ENCODE measurements around the gene RNF207.

The RNF207 gene

DNA sequence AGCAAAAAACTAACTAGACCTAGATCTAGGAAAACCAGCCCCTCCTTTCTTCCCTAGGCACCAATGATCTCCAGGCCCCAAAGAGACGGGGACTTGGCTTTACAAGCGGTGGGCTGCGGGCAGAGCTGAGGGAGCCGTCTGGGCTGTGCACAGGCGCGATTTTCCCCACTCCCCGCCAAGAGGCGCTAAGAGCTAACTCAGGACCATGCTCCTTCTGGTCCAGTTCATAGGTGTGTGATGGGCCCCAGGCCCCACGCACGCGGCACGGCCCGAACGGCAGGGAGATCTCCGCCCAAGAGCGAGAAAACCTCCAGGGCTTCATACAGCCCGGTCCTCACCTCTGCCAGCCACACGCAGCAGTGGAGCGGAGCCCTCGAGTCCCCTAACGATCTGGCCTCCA, 62.5 kb downstream of the RNF207 start:
- H3K9me2 ChIP-seq (replicated peaks; ENCODE audit: low read depth, low read length) = no peaks in the 10 kb centered on the region
- H3K9ac ChIP-seq (ENCODE audit: low read depth, low read length, poor library complexity, severe bottlenecking) = no peak overlapping the region
- H4K20me1 ChIP-seq (ENCODE audit: insufficient read depth, low read length, poor library complexity, severe bottlenecking) = no peaks in the 10 kb centered on the region
- H3K4me1 ChIP-seq (ENCODE audit: insufficient read depth, low read length, poor library complexity, severe bottlenecking) = peaks cover 9% of the 10 kb centered on the region
- H3K4me2 ChIP-seq (ENCODE audit: low read depth, low read length, poor library complexity, severe bottlenecking) = peak overlapping the region; percentile 12
- H2AFZ ChIP-seq (ENCODE audit: low read length) = no peak overlapping the region
- H3K36me3 ChIP-seq (ENCODE audit: insufficient read depth, low read length) = peaks cover 4% of the 10 kb centered on the region; the same call in 1 of the 2 replicates
- no peak overlapping the region for H3K4me3 ChIP-seq (ENCODE audit: low read length, poor library complexity, severe bottlenecking)
- H3K79me2 ChIP-seq (ENCODE audit: insufficient read depth, low read length) = no peaks in the 10 kb centered on the region
- H3K27me3 ChIP-seq (ENCODE audit: insufficient read depth, low read length, poor library complexity, severe bottlenecking) = no peaks in the 10 kb centered on the region
- no peaks in the 10 kb centered on the region for H3F3A ChIP-seq (ENCODE audit: low read depth)
- H3K9me3 ChIP-seq (ENCODE audit: insufficient read depth, low read depth, low read length) = no peaks in the 10 kb centered on the region
- TF ChIP-seq CTCF (conservative IDR thresholded peaks at IDR 0.05; ENCODE audit: low read length) (no peak), EZH2phosphoT487 (IDR thresholded peaks at IDR 0.05; ENCODE audit: borderline replicate concordance) (no peak)

GRCh38 chr1:6269296-6269695, 63.4 kb downstream of the RNF207 start:
- no peak for TF ChIP-seq EZH2phosphoT487 (IDR thresholded peaks at IDR 0.05; ENCODE audit: borderline replicate concordance)
- TF ChIP-seq CTCF (conservative IDR thresholded peaks at IDR 0.05; ENCODE audit: low read length) = no peak
- H3K9ac ChIP-seq (ENCODE audit: low read depth, low read length, poor library complexity, severe bottlenecking) = no peak overlapping the region
- H3K79me2 ChIP-seq (ENCODE audit: insufficient read depth, low read length) = no peaks in the 10 kb centered on the region
- no peaks in the 10 kb centered on the region for H3K9me2 ChIP-seq (replicated peaks; ENCODE audit: low read depth, low read length)
- peaks cover under 1% of the 10 kb centered on the region; the same call in 1 of the 2 replicates for H3K36me3 ChIP-seq (ENCODE audit: insufficient read depth, low read length)
- H3K4me2 ChIP-seq (ENCODE audit: low read depth, low read length, poor library complexity, severe bottlenecking) = no peak overlapping the region
- H3K4me1 ChIP-seq (ENCODE audit: insufficient read depth, low read length, poor library complexity, severe bottlenecking) = peaks cover 9% of the 10 kb centered on the region
- H3F3A ChIP-seq (ENCODE audit: low read depth) = no peaks in the 10 kb centered on the region
- no peaks in the 10 kb centered on the region for H4K20me1 ChIP-seq (ENCODE audit: insufficient read depth, low read length, poor library complexity, severe bottlenecking)
- H3K9me3 ChIP-seq (ENCODE audit: insufficient read depth, low read depth, low read length) = no peaks in the 10 kb centered on the region
- H3K4me3 ChIP-seq (ENCODE audit: low read length, poor library complexity, severe bottlenecking) = no peak overlapping the region
- no peaks in the 10 kb centered on the region for H3K27me3 ChIP-seq (ENCODE audit: insufficient read depth, low read length, poor library complexity, severe bottlenecking)
- no peak overlapping the region for H2AFZ ChIP-seq (ENCODE audit: low read length)

DNA sequence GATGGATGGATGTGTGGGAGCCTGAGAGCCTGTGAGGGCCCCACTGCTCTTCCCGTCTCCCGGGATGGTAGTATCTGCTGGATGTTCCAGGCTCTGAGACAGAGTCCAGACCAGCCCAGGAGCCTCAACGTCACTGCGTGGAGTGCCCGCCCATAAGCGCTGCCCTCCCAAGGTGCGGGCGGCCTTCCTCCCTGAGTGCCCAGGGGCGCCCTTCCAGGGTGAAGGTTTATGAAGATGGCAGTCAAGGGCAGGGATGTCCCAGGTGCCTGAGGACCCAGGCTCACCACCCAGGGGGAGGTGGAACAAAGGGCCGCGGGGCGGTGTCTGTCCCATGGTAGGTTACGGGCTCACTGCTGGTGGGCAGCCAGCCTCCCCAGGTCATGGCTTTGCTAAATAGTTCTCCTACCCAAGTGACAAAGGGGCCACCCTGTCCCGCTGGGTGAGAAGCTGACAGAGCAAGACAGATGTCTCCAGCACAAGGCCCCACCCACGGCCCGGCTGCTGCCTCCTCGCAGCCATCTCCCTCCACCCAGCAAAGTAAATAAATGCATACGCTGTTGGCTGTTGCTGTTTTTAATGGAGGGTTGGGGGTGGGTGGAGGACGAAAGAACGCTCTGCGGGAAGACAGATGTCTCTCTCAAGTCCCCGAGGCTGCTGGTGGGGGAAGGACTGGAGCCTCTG, 63.9 kb downstream of the RNF207 start:
- no peaks in the 10 kb centered on the region for H3K36me3 ChIP-seq (ENCODE audit: insufficient read depth, low read length)
- H3K9me3 ChIP-seq (ENCODE audit: insufficient read depth, low read depth, low read length) = no peaks in the 10 kb centered on the region
- peaks cover 9% of the 10 kb centered on the region for H3K4me1 ChIP-seq (ENCODE audit: insufficient read depth, low read length, poor library complexity, severe bottlenecking)
- no peaks in the 10 kb centered on the region for H3F3A ChIP-seq (ENCODE audit: low read depth)
- H3K9ac ChIP-seq (ENCODE audit: low read depth, low read length, poor library complexity, severe bottlenecking) = no peak overlapping the region
- H4K20me1 ChIP-seq (ENCODE audit: insufficient read depth, low read length, poor library complexity, severe bottlenecking) = no peaks in the 10 kb centered on the region
- no peak overlapping the region for H3K4me2 ChIP-seq (ENCODE audit: low read depth, low read length, poor library complexity, severe bottlenecking)
- H3K79me2 ChIP-seq (ENCODE audit: insufficient read depth, low read length) = no peaks in the 10 kb centered on the region
- no peak overlapping the region for H3K4me3 ChIP-seq (ENCODE audit: low read length, poor library complexity, severe bottlenecking)
- TF ChIP-seq CTCF (conservative IDR thresholded peaks at IDR 0.05; ENCODE audit: low read length) (no peak), EZH2phosphoT487 (IDR thresholded peaks at IDR 0.05; ENCODE audit: borderline replicate concordance) (no peak)
- H3K27me3 ChIP-seq (ENCODE audit: insufficient read depth, low read length, poor library complexity, severe bottlenecking) = no peaks in the 10 kb centered on the region
- no peaks in the 10 kb centered on the region for H3K9me2 ChIP-seq (replicated peaks; ENCODE audit: low read depth, low read length)
- no peak overlapping the region for H2AFZ ChIP-seq (ENCODE audit: low read length)

Measured in Loucy (cell line).